OCI-M2 (cell line): ENCODE data around the gene TBC1D2B.

ENCODE experiments used
- DNase-seq: peaks from one replicate; lab custom pipeline; 2025; ENCODE audit not compliant: unreplicated experiment; lab: John Stamatoyannopoulos, UW

The TBC1D2B gene

GRCh38 chr15:78097667-78098066 is 20.2 kb upstream of the TBC1D2B start:
- DNase-seq = no peak

GRCh38 chr15:78093242-78094020 is 15.9 kb upstream of the TBC1D2B start:
- no peak for DNase-seq

GRCh38 chr15:78092261-78093041 is 14.9 kb upstream of the TBC1D2B start, which contains the start of gene SH2D7:
SH2D7 (plus strand) TSS chr15:78092561; CDS start chr15:78092585, 24 bp downstream.
- DNase-seq = no peak

DNA sequence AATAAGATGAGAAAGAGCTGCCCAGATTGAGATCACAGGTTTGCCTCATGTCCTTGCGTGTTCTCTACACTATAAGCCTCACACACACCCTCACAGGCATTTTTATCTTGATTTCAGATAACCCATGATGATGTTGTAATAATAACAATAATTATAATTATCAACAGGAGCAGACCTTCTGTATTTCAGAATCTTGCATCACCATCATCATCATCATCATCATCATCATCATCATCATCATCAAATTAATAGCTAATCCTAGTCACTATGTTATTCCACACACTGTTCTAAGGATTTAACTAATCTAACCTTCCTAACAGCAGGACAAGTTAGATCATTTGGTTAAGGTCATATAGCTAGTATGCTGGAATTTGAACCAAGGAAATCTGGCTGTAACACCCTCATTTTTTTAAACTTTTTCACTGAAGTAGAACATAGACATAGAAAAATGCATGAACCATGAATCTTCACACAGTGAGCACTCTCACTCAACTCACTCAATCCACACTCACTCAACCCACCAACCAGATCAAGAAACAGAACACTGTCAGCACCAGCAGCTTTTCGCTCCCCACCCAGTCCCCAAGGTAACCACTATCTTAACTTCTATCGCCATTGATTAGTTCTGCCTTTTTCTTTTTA is 13.0 kb upstream of the TBC1D2B start:
- no peak for DNase-seq

GRCh38 chr15:78088773-78089080 is 11.2 kb upstream of the TBC1D2B start:
- DNase-seq = no peak

- no peak for DNase-seq
These were observed 10.7 kb upstream of the TBC1D2B start for GRCh38 chr15:78087951-78088772.

- no peak for DNase-seq
These were observed 8.4 kb upstream of the TBC1D2B start for GRCh38 chr15:78085928-78086327.

- DNase-seq = no peak
These were observed 6.9 kb upstream of the TBC1D2B start for GRCh38 chr15:78084449-78084750.

- no peak for DNase-seq
These were observed 6.4 kb upstream of the TBC1D2B start for GRCh38 chr15:78083687-78084448.

DNA sequence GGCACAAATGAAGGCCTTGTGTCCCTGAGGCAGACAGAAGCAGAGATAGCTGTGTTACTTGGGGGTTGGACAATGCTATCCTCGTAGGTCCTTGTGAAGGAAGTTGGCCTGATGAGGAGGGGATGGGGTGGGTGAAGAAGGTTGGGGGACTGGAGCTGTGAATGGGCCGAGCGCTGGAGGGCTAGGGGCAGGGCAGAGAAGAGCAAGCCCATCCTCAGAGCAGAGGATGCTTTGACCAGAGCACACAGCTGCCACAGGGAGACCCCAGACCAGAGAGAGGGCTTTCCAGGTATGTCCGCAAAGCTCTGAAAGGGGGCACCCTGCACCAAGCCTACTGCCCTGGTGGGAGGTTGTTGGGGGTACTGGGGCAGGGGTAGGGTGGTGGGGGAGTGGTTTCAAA is 5.7 kb upstream of the TBC1D2B start:
- DNase-seq = no peak

DNA sequence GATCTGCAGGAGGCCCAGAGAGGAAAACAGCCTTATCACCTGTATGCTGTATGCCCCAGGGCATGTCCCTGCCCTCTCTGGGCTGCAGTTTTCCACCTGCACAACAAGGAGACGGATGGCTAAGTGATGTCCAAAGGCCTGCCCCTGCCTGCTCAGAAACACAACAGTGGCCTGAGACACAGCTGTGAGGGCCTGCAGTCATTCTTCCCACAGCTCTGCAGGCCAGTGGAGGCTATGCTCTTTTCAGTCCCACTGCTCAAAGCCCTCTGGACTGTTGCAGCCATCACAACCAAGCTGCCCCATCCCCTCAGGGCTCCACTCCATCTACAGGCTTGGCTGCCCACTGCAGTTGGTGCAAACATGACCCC is 5.2 kb upstream of the TBC1D2B start:
- no peak for DNase-seq

DNA sequence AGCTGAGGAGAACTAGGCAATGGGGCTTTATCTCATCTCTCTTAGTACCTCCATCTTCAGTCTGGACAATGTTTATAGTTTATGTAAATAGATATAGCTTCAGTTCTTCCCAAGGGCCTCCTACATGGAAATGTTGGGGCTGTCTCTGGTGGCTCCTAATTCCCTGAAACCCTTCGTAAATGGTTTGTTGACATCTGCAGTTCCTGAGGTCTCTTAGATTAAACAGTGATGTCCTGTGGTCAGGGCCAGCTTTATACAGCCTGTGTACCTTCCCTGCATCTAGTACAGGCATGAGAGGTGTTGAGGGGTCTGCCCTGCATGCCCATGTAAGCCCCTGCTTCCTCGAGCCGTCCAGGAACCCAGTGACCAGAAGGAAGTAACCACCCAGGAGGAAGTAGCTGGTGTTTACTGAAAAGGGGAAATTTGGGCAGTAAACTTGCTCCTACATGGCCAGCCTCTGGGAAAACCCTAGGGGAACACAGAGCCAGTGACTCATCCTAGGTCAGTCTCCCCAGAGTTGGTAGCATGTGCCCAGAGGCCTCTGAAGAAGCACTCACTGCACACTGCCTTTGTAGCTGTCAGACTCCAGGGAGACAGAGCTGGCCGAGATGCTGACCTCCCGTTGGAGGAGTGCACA is 4.7 kb upstream of the TBC1D2B start:
- DNase-seq = no peak

DNA sequence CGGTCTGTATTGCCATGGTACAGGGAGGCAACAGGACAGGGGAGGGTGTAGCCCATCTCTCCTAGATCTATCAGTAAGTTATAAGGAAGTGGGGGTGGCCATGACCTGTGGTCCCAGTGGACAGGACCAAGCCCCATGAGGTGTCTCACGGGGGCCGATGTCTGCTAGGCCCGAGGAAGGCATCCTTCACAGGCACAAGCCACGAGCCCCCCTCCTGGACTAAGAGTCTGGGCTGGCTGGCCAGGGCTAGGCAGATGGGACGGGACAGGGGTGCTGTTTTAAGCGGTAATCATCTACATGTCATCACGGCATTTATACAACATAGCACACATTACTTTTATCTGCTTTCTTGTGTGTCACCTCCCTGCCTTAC is 2.6 kb upstream of the TBC1D2B start:
- DNase-seq = no peak

GRCh38 chr15:78079298-78080087 is 2.0 kb upstream of the TBC1D2B start:
- no peak for DNase-seq

DNA sequence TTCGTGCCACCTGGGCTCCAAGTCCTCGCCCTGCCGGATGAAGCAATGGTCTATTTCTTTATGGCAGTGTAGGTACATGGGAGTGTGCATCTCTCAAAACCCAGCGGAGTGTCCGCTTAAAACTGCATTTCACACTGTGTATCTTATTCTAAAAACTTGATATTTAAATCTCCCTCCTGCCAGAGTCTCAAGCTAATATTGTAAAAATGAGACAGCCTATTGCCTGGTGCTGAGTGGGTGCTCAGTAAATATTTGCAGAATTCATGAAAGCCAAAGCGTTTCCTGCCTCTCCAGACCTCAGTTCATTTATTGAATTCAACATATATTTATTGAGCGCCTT is 330 bp upstream of the TBC1D2B start:
- no peak for DNase-seq

- no peak for DNase-seq
These were observed 1.1 kb downstream of the TBC1D2B start for GRCh38 chr15:78076231-78077052.

DNA sequence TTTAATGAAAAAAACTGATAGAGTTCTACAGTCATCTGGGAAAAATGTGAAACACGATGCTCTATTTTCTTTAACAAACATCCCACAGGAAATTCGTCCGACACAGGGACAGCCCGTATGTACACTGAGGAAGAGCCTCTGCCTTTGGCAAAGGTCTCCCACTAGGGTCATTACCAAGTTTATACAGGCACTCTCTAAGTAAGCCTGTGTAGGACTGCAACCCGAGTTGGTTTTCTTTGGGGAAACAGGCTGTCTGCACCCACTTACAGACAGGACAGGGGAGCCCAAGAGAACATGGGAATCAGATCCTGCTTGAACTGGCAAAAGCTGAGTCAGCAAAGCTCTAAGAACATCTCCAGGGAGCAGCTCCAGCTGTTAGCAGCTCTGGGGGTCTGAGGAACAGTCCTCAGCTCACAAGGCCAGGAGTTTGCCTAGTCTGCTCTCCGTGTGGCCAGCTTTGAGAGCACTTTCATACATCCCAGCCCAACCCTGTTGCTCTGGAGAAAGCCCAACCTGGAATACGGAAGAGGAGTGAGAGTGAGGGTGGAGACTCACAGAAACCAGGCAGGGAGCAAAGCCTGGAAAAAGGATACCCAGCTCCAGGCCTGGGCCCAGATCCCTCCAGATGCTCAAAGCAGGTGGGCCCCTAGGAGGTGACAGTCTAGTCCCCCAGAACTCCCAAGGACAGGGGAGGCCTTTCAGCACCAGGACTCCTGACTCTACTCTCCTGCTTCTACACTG is 1.9 kb downstream of the TBC1D2B start:
- no peak for DNase-seq
